ENCODE measurements around the gene COL27A1.

GRCh38 chr9:114307899-114308267 is 152.5 kb downstream of the COL27A1 start:
- TF ChIP-seq, protein P1, sequence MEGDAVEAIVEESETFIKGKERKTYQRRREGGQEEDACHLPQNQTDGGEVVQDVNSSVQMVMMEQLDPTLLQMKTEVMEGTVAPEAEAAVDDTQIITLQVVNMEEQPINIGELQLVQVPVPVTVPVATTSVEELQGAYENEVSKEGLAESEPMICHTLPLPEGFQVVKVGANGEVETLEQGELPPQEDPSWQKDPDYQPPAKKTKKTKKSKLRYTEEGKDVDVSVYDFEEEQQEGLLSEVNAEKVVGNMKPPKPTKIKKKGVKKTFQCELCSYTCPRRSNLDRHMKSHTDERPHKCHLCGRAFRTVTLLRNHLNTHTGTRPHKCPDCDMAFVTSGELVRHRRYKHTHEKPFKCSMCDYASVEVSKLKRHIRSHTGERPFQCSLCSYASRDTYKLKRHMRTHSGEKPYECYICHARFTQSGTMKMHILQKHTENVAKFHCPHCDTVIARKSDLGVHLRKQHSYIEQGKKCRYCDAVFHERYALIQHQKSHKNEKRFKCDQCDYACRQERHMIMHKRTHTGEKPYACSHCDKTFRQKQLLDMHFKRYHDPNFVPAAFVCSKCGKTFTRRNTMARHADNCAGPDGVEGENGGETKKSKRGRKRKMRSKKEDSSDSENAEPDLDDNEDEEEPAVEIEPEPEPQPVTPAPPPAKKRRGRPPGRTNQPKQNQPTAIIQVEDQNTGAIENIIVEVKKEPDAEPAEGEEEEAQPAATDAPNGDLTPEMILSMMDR (IDR thresholded peaks at IDR 0.05; ENCODE audit: extremely low read depth in 1 of 2, insufficient read depth in 1 of 2, low read depth in 1 of 2, low read length in 2 of 2) = no peak
- TF ChIP-seq POLR2A (IDR thresholded peaks at IDR 0.05; ENCODE audit: low read depth, low read length) (no peak), EZH2 (IDR thresholded peaks at IDR 0.05; ENCODE audit: borderline replicate concordance, low read depth, low read length, severe bottlenecking) (no peak)

Data from endothelial cell of umbilical vein (primary cell).